ENCODE results near the gene TRIM44.
"Not testable (repeated sequence)": the region's sequence is repeated elsewhere in the genome, so short reads cannot be mapped to it uniquely, and the experiment has no call there.

Gene TRIM44

GRCh38 chr11:35675901-35676610, 13.5 kb downstream of the TRIM44 start:
- no peak for DNase-seq

GRCh38 chr11:35676611-35676965, 14.0 kb downstream of the TRIM44 start:
- no peak for DNase-seq

GRCh38 chr11:35677904-35678303, 15.3 kb downstream of the TRIM44 start:
- no peak for DNase-seq

GRCh38 chr11:35678471-35678870, 15.9 kb downstream of the TRIM44 start:
- DNase-seq, result no peak

- DNase-seq, result no peak
Observed at GRCh38 chr11:35678975-35679374, 16.4 kb downstream of the TRIM44 start.

- DNase-seq, result no peak
Observed at GRCh38 chr11:35680506-35680905, 17.9 kb downstream of the TRIM44 start.

- DNase-seq, result no peak
Observed at GRCh38 chr11:35681163-35681767, 18.7 kb downstream of the TRIM44 start.

GRCh38 chr11:35682230-35683173, 19.9 kb downstream of the TRIM44 start:
- no peak for DNase-seq

GRCh38 chr11:35683728-35684339, 21.3 kb downstream of the TRIM44 start:
- no peak for DNase-seq

- no peak for DNase-seq
Observed at GRCh38 chr11:35688023-35688422, 25.4 kb downstream of the TRIM44 start.

- no peak for DNase-seq
Observed at GRCh38 chr11:35689081-35689996, 26.8 kb downstream of the TRIM44 start.

GRCh38 chr11:35702126-35702525, 39.6 kb downstream of the TRIM44 start:
- no peak for DNase-seq

GRCh38 chr11:35709376-35709775, 46.8 kb downstream of the TRIM44 start:
- DNase-seq, result no peak

GRCh38 chr11:35711173-35711910, 48.8 kb downstream of the TRIM44 start:
- DNase-seq, result no peak

- no peak for DNase-seq
Observed at GRCh38 chr11:35711924-35712323, 49.3 kb downstream of the TRIM44 start.

- DNase-seq, result no peak
Observed at GRCh38 chr11:35712533-35712932, 50.0 kb downstream of the TRIM44 start.

- DNase-seq, result no peak
Observed at GRCh38 chr11:35714882-35715627, 52.5 kb downstream of the TRIM44 start.

- DNase-seq, result not testable (repeated sequence)
Observed at GRCh38 chr11:35715677-35716076, 53.1 kb downstream of the TRIM44 start.

GRCh38 chr11:35717043-35717442, 54.5 kb downstream of the TRIM44 start:
- no peak for DNase-seq

GRCh38 chr11:35717520-35717919, 54.9 kb downstream of the TRIM44 start:
- DNase-seq, result no peak

Data from effector CD4-positive, alpha-beta T cell (primary cell).